T-helper 17 cell (primary cell): Measurements from ENCODE around the gene SYTL1. TPM values are rescaled to one million over a fixed set of nuclear protein-coding genes. Genes with fewer than 3 reads are reported as not detected.

Source experiments
- ATAC-seq: fragments of 150-1000 bp; cut with Tn5 transposase; 2 replicates; pipeline ENCODE4 v1.10.0; 2021; ENCODE audit warnings: mild to moderate bottlenecking, moderate library complexity
- DNase-seq, 3 donors: peaks; one replicate each; pipeline versions ENCODE4 v3.0.0 to v3.0.0-alpha.2; 2020 to 2021
- H3K9me3 ChIP-seq: one replicate; pipeline ENCODE4 v1.7.0; 2013; ENCODE audit warnings: low read length, mild to moderate bottlenecking; ENCODE audit not compliant: control insufficient read depth, poor library complexity, severe bottlenecking
- H3K27ac Mint-ChIP-seq: one replicate; pipeline ENCODE4 v1.8.0; 2022; ENCODE audit warnings: mild to moderate bottlenecking, moderate library complexity, mixed read lengths
- H3K27me3 Mint-ChIP-seq: one replicate; pipeline ENCODE4 v1.8.0; 2022; ENCODE audit warnings: mixed read lengths
- H3K36me3 Mint-ChIP-seq: one replicate; pipeline ENCODE4 v1.8.0; 2022; ENCODE audit warnings: low read depth, mixed read lengths
- H3K4me1 Mint-ChIP-seq: one replicate; pipeline ENCODE4 v1.8.0; 2022; ENCODE audit warnings: mild to moderate bottlenecking, mixed read lengths
- H3K4me3 Mint-ChIP-seq: one replicate; pipeline ENCODE4 v1.8.0; 2022; ENCODE audit warnings: mild to moderate bottlenecking, moderate library complexity, mixed read lengths
- total RNA-seq, 4 donors: library from RNA in 2 of 4; stranded (reverse) in 2 of 4; gene quantifications; one replicate each; pipeline ENCODE4 v1.2.3 and lab custom pipeline; 2022 to 2026

The SYTL1 gene
- total RNA-seq, 2 donors from 2014 or later, result 206 to 261 TPM

DNA sequence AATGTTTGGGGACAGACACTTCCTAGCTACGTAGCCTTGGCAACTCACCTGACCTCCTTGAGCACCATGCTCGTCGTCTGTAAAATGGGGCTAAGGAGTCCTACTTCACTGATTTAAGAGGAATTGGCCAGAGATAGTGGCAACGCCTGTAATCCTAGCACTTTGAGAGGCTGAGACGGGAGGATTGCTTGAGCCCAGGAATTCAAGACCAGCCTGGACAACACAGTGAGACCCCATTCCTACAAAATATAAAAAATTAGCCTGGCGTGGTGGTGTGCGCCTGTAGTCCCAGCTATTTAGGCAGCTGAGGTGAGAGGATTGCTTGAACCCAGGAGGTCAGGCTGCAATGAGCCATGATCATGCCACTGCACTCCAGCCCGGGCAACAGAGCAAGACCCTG is 4.5 kb downstream of the SYTL1 start:
- ATAC-seq (no peak), DNase-seq (no peak)
- H3K27ac Mint-ChIP-seq, result peak overlapping the region; percentile 57
- peak overlapping the region; percentile 59 for H3K4me3 Mint-ChIP-seq
- no peaks in the 10 kb centered on the region for H3K27me3 Mint-ChIP-seq
- no peaks in the 10 kb centered on the region for H3K9me3 ChIP-seq
- peaks cover 12% of the 10 kb centered on the region for H3K36me3 Mint-ChIP-seq
- peaks cover 40% of the 10 kb centered on the region for H3K4me1 Mint-ChIP-seq

DNA sequence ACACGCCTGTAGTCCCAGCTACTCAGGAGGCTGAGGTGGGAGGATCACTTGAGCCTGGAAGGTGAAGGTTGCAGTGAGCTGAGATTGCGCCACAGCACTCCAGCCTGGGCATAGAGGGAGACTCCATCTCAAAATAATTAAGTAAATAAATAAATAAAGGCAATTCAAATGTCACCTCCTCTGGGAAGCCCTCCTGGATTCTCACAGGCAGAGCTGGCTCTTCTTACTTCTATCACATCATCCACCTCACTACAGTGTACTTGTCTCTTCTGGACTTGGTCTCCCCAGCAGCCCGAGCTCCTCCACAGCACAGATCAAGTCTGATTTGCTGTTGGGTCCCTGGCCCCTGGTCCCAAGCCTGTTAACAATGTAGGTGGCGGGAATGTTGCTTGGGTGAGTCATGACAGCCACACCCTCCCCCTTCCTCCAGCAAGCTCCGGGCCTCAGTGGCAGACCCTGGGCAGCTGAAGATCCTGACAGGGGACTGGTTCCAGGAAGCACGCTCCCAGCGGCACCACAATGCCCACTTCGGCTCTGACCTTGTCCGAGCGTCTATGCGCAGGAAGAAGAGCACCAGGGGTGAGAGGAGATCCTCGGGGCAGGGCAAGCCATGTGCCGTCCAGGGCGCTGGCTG is 5.3 kb downstream of the SYTL1 start:
- Mint-ChIP-seq H3K27me3 (no peaks in the 10 kb centered on the region), H3K27ac (peak overlapping the region; percentile 19), H3K4me1 (peaks cover 35% of the 10 kb centered on the region), H3K4me3 (no peak overlapping the region), H3K36me3 (peaks cover 12% of the 10 kb centered on the region)
- DNase-seq (no peak), ATAC-seq (no peak)
- no peaks in the 10 kb centered on the region for H3K9me3 ChIP-seq

DNA sequence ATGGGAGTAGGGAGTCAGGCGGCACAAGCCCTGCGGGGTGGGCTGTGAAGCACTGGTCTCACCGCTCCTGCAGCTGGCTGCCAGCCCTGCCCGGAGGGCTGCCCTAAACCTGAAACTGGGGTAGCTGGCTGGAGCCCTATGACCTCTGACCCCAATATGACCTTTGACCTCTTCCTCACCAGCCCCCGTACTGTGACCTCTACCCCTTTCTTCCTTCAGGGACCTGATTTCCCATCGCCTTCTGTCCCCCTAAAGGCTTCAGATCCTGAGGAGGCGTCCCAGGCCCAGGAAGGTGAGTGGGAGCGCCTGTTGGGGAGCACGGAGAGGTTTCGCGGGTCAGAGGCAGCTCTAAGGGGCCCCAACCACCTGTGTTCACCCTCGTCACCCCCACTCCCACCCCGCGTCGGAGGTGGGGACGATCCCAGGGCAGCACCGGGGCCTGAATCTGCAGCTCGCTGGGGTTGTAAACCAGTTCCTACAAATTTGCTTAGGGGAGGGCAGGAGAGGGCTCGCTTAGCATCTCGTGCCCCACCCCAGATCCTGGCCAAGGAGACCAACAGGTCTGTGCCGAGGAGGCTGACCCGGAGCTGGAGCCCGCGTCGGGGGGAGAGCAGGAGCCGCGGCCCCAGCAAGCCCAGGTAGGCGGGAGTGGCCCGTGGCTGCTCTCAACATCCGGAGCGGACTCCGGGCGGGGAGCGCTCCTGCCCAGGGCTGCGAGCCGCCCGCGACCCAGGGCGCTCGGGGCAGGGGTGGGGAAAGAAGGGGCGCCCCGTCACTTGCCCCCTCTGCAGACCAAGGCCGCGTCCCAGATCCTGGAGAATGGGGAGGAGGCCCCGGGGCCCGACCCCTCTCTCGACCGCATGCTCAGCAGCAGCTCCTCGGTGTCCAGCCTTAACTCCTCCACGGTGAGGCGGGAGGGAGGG is 7.3 kb downstream of the SYTL1 start:
- Mint-ChIP-seq H3K4me1 (peaks cover 25% of the 10 kb centered on the region), H3K27me3 (no peaks in the 10 kb centered on the region), H3K4me3 (peak overlapping the region; percentile 84), H3K27ac (peak overlapping the region; percentile 59), H3K36me3 (peaks cover 7% of the 10 kb centered on the region)
- ATAC-seq, result peak; percentile 90
- H3K9me3 ChIP-seq, result no peaks in the 10 kb centered on the region
- DNase-seq, result peak in 2 of 3 donors; percentile 34 to 42

DNA sequence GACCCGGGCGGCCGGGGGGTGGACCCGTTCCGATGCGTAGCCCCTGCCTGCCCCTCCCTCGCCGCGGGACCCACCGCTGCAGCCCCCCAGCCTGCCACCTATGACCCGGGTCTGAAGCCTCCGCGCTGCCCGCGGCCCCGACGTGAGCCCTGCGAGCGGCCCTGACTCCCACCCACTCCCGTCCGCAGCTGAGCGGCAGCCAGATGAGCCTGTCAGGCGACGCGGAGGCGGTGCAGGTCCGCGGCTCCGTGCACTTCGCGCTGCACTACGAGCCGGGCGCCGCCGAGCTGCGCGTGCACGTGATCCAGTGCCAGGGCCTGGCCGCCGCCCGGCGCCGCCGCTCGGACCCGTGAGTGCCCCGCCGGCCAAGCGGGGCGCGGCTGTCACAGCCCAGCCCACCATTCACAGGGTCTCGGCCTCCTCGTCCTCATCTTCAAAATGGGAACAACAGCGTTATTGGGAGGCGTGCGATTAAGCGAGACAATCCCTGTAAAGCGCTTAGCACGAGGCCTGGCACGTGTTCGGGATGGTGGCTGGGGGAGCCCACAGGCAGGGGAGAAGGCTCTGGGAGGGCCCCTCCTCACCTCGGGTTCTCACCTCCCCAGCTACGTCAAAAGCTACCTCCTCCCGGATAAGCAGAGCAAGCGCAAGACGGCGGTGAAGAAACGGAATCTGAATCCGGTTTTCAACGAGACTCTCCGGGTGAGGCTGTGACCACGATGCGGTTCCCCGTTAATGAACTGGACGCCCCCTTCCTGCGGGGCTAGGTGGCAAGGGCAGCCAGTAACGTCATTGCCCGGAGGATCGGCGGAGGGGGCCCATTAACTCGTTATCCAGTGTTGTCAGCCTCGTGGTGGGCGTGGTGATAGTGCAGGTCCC is 8.2 kb downstream of the SYTL1 start:
- no peak overlapping the region for H3K27ac Mint-ChIP-seq

DNA sequence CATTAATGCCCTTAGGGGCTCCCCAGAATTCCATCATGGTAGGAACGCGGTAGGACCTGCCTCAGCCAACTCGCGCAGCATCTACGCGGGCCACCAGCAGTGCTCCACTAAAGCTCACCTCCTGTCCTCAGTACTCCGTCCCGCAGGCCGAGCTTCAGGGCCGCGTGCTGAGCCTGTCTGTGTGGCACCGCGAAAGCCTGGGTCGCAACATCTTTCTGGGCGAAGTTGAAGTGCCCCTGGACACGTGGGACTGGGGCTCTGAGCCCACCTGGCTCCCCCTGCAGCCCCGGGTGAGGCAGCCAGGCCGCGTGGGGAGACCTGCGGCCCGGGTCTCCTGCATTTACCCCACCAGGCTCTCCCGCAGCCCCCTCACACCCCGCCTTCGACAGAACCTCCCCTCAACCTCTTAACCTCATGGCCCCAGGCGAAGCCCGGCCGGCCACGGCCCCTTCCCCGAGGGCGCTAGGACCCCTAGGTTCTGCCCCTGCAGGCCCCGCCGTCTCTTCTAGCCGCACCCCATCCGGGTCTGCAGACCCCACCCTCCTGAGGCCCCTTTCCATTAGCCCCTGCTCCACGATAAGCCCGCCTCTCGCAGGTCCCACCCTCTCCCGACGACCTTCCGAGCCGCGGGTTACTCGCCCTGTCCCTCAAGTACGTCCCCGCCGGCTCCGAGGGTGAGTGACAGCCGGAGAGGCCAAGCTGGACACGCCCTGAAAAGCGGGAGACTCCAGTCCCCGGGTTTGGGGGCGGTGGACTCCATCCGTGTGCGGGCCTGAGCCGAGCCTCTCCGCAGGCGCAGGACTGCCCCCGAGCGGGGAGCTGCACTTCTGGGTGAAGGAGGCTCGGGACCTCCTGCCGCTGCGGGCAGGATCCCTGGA is 9.1 kb downstream of the SYTL1 start:
- H3K36me3 Mint-ChIP-seq, result peaks cover 7% of the 10 kb centered on the region
- no peak overlapping the region for H3K27ac Mint-ChIP-seq
- no peaks in the 10 kb centered on the region for H3K9me3 ChIP-seq
- peaks cover 24% of the 10 kb centered on the region for H3K4me1 Mint-ChIP-seq
- peak overlapping the region; percentile 25 for H3K4me3 Mint-ChIP-seq
- no peaks in the 10 kb centered on the region for H3K27me3 Mint-ChIP-seq
- ATAC-seq (no peak), DNase-seq (no peak)

More for the DNA sequence above, 8.2 kb downstream of the SYTL1 start:
- H3K4me3 Mint-ChIP-seq, result no peak overlapping the region
- DNase-seq, result no peak
- no peaks in the 10 kb centered on the region for H3K9me3 ChIP-seq
- H3K36me3 Mint-ChIP-seq, result peaks cover 7% of the 10 kb centered on the region
- peak; percentile 75 for ATAC-seq
- no peaks in the 10 kb centered on the region for H3K27me3 Mint-ChIP-seq
- peaks cover 21% of the 10 kb centered on the region for H3K4me1 Mint-ChIP-seq

DNA sequence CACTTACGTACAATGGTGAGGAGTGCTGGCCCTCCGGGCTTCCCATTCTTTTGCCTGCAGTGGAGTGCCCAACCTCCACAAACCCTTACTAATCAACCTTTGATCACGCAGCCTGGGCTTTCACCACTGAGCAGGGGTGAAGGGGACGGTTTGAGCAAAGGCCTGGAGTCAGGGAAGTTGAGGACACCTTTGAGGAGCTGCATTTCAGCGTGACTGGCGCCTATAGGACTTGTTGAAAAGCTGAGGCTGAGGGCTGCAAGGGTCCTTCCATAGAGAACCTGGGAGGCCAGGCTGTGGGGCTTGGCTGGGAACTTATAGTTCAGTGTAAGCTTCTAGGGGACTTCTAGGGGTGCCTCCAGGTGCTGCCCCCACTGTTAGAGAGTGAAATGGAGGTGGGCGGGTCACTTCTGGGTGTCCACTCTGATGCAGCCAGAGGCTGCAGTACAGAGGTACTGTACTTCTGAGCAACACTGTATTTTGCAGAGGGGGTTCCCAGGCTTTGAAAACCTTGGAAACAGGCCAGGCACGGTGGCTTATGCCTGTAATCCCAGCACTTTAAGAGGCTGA is 9.8 kb downstream of the SYTL1 start:
- H3K4me3 Mint-ChIP-seq, result no peak overlapping the region
- H3K4me1 Mint-ChIP-seq, result peaks cover 22% of the 10 kb centered on the region
- ATAC-seq (no peak), DNase-seq (no peak)
- no peak overlapping the region for H3K27ac Mint-ChIP-seq
- H3K9me3 ChIP-seq, result no peaks in the 10 kb centered on the region
- no peaks in the 10 kb centered on the region for H3K27me3 Mint-ChIP-seq
- H3K36me3 Mint-ChIP-seq, result peaks cover 3% of the 10 kb centered on the region

DNA sequence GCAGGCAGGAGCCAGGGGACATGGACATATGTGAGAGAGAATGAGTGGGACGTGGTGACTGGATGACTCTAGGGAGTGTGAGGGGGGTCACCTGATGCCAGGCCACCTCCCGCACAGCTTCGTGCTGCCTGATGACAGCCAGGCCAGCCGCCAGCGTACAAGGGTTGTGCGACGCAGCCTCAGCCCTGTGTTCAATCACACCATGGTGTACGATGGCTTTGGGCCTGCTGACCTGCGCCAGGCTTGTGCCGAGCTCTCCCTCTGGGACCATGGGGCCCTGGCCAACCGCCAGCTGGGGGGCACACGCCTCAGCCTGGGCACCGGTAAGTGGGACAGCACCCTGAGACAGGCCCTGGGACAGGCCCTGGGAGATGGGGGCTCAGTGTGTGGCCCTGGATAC is 11.3 kb downstream of the SYTL1 start:
- Mint-ChIP-seq H3K4me1 (peaks cover 19% of the 10 kb centered on the region), H3K27ac (no peak overlapping the region), H3K27me3 (no peaks in the 10 kb centered on the region)

DNA sequence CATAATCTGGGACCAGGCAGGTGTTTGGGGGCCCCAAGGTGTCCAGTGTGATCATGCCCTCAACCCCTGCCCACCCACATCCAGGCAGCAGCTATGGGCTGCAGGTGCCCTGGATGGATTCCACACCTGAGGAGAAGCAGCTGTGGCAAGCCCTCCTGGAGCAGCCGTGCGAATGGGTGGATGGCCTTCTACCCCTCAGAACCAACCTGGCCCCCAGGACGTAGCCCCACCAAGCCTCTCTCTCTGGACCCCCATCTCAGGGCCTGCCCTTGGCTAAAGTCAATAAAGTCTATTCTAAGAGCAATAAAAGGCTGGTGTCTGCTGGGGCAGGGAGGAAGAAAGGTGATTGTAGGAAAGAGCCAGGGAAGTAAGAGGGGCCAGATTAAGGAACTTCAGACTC is 11.8 kb downstream of the SYTL1 start:
- no peaks in the 10 kb centered on the region for H3K9me3 ChIP-seq
- DNase-seq (no peak), ATAC-seq (no peak)
- Mint-ChIP-seq H3K27me3 (no peaks in the 10 kb centered on the region), H3K4me3 (no peak overlapping the region), H3K36me3 (no peaks in the 10 kb centered on the region), H3K27ac (peak overlapping the region; percentile 27), H3K4me1 (peaks cover 19% of the 10 kb centered on the region)

More for the DNA sequence above, 11.3 kb downstream of the SYTL1 start:
- no peak overlapping the region for H3K4me3 Mint-ChIP-seq
- no peak for DNase-seq
- no peaks in the 10 kb centered on the region for H3K36me3 Mint-ChIP-seq
- ATAC-seq, result no peak
- no peaks in the 10 kb centered on the region for H3K9me3 ChIP-seq

DNA sequence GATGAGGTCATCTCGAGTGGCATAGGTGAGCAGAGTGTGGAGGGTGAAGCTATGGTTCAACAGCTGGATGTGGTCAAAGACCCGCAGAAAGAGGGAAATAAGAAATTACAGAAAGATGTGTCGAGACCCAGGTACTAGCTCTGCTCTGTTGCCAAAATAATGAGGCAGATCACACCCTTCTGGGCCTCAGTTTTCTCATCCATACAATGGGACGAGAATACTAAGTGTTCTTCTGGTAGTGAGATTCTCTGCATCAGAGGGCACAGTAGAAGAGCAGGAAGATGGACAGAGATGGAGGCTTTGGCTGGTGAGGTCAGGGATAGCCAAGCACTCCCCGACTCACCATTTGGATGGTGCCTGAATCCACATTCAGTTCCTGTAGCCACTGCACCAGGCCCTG is 13.9 kb downstream of the SYTL1 start:
- no peak overlapping the region for H3K4me3 Mint-ChIP-seq
- no peaks in the 10 kb centered on the region for H3K27me3 Mint-ChIP-seq
- peaks cover 31% of the 10 kb centered on the region for H3K4me1 Mint-ChIP-seq
- DNase-seq (no peak), ATAC-seq (no peak)
- peaks cover 2% of the 10 kb centered on the region for H3K36me3 Mint-ChIP-seq
- peak overlapping the region; percentile 75 for H3K27ac Mint-ChIP-seq
- no peaks in the 10 kb centered on the region for H3K9me3 ChIP-seq

DNA sequence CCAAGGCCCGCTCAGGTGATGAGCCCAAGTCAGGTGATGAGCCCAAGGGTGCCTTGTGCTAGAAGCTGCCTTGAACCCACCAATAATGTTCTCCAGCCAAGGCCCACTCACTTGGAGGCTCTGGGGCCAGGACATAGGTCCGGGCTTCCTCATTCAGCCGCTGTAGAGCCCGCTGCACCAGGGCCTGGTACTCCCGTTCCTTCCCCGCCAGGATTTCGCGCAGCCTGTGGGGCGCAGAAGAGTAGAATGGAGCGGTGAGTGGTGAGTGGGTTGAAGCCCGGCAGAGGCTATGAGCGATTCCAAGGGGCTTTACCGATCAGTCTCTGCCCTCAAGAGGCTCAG is 14.4 kb downstream of the SYTL1 start:
- peak overlapping the region; percentile 3 for H3K4me3 Mint-ChIP-seq
- peak overlapping the region; percentile 75 for H3K27ac Mint-ChIP-seq
- ATAC-seq, result no peak
- H3K4me1 Mint-ChIP-seq, result peaks cover 36% of the 10 kb centered on the region
- no peaks in the 10 kb centered on the region for H3K27me3 Mint-ChIP-seq
- H3K36me3 Mint-ChIP-seq, result peaks cover 2% of the 10 kb centered on the region
- no peaks in the 10 kb centered on the region for H3K9me3 ChIP-seq
- no peak for DNase-seq

DNA sequence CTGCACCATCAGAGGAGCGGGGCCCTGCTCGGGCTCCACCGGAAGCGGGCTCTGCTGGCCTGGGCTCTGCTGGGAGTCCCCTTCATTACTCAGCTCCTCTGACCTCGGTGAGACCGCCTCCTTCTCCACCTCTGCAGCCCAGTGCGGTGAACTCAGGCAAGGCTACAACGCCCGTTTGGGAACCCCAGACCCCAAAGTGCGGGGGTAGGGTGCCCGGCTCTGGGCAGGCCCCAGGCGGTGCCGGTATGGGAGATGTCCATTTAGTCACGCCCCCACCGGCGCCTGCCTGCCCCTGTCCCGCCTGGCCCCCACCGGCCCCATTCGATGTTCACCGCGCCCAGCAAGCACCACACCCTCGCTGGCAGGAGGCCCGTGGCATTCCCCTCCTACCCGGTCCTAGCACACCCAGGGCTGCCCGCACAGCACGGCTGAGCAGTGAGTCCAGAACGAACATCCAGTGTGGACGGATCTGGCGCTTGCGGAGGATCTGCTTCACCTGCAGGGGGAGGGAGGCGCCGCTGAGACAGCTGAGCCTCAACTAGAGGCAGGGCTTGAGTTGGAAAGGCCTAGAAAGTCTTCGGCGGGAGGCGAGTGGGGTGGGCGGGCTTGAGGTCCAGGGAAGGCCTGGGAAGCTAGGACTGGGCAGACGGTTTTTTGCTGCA is 14.9 kb downstream of the SYTL1 start:
- ATAC-seq, result peak; percentile 39
- no peaks in the 10 kb centered on the region for H3K9me3 ChIP-seq
- Mint-ChIP-seq H3K4me3 (peak overlapping the region; percentile 84), H3K27ac (peak overlapping the region; percentile 75), H3K4me1 (peaks cover 37% of the 10 kb centered on the region), H3K27me3 (no peaks in the 10 kb centered on the region), H3K36me3 (peaks cover 2% of the 10 kb centered on the region)
- peak in 1 of 3 donors; percentile 44 for DNase-seq
